Effector CD8-positive, alpha-beta T cell (primary cell): ENCODE data around the gene ARID5B.
"Not testable (repeated sequence)": the region's sequence is repeated elsewhere in the genome, so short reads cannot be mapped to it uniquely, and the experiment has no call there.

Experiments
- DNase-seq: peaks from one replicate; lab custom pipeline; 2025; lab: John Stamatoyannopoulos, UW
- total RNA-seq, 4 experiments: gene quantifications; one replicate each; lab custom pipeline; 2026; lab: John Stamatoyannopoulos, UW

The ARID5B gene, protein sequence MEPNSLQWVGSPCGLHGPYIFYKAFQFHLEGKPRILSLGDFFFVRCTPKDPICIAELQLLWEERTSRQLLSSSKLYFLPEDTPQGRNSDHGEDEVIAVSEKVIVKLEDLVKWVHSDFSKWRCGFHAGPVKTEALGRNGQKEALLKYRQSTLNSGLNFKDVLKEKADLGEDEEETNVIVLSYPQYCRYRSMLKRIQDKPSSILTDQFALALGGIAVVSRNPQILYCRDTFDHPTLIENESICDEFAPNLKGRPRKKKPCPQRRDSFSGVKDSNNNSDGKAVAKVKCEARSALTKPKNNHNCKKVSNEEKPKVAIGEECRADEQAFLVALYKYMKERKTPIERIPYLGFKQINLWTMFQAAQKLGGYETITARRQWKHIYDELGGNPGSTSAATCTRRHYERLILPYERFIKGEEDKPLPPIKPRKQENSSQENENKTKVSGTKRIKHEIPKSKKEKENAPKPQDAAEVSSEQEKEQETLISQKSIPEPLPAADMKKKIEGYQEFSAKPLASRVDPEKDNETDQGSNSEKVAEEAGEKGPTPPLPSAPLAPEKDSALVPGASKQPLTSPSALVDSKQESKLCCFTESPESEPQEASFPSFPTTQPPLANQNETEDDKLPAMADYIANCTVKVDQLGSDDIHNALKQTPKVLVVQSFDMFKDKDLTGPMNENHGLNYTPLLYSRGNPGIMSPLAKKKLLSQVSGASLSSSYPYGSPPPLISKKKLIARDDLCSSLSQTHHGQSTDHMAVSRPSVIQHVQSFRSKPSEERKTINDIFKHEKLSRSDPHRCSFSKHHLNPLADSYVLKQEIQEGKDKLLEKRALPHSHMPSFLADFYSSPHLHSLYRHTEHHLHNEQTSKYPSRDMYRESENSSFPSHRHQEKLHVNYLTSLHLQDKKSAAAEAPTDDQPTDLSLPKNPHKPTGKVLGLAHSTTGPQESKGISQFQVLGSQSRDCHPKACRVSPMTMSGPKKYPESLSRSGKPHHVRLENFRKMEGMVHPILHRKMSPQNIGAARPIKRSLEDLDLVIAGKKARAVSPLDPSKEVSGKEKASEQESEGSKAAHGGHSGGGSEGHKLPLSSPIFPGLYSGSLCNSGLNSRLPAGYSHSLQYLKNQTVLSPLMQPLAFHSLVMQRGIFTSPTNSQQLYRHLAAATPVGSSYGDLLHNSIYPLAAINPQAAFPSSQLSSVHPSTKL
- 92.9 to 220 (median 159) reads per million in 4 experiments for total RNA-seq

DNA sequence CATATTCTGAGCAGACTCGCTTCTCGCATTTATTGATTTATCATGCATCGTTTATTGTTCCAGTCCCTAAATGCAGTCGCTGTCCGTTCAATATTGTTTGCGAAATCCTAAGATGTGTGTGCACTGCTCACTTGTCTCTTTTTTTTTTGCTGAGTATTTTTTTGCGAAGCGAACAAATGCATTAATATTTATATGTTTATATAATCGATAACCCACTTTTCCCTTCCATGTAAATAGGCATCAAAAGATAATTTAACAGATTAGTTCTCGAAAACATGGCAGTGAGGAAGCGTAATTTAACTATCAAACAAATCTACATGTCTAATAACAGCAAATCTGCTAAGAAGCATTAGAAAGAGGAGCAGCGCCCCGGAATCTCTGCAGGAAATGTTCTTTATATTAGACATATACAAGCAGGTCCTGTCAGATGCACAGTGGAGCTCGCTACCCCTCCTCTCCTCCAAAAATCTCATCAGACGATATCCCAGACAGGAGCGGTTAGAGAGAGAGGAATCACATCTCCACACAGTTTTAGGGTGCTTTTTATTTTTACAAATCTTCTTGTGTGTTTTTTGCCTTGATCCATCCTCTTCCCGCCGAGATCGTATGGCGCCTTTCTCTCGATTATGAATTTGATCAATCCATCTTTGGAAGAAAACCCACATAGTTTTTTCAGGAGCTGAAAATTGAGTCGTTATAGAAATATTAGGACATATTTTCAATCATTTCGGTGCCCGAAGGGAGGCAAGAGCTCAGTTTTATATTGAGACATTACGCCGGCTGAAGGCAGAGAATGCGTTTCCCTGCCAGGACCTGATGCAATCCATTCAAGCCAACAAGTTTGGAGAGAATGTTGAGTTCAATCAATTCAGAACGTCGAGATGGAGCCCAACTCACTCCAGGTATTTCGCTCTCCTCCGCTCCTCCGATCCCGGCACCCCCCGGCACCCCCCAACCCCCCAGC, at the start of gene ARID5B:
TSS of gene ARID5B (plus strand) at position 871 of the 964 bp plus-strand sequence. CDS start at position 882, 11 bp downstream.
- peak; percentile 23 for DNase-seq

GRCh38 chr10:61852261-61852660, 49.2 kb upstream of the ARID5B start:
- no peak for DNase-seq

DNA sequence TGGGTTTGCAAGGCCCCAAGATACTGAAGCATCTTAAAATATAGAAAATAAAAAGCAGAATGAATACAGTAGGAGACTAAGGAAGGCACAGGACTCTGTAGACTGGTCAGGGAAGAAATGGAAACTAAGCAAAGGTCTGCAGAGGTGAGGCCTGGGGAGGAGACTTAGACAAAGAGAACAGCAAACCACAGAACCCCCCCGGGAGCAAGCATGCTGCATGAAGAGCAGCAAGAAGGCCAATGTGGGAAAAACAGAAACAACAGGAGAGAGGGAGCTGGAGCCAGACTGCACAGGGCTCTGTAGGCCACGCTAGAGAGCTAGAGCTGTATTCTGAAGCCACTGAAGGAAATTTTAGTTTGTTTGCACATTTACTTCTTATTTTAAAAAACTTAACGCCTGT, 45.7 kb upstream of the ARID5B start:
- DNase-seq, result no peak

GRCh38 chr10:61857746-61858145, 43.8 kb upstream of the ARID5B start:
- no peak for DNase-seq

GRCh38 chr10:61859786-61860185, 41.7 kb upstream of the ARID5B start:
- DNase-seq, result no peak

GRCh38 chr10:61860964-61861758, 40.3 kb upstream of the ARID5B start:
- DNase-seq, result no peak

GRCh38 chr10:61863981-61864380, 37.5 kb upstream of the ARID5B start:
- no peak for DNase-seq

- no peak for DNase-seq
These were observed 34.7 kb upstream of the ARID5B start for GRCh38 chr10:61866700-61867368.

- not testable (repeated sequence) for DNase-seq
These were observed 34.1 kb upstream of the ARID5B start for GRCh38 chr10:61867374-61867773.

DNA sequence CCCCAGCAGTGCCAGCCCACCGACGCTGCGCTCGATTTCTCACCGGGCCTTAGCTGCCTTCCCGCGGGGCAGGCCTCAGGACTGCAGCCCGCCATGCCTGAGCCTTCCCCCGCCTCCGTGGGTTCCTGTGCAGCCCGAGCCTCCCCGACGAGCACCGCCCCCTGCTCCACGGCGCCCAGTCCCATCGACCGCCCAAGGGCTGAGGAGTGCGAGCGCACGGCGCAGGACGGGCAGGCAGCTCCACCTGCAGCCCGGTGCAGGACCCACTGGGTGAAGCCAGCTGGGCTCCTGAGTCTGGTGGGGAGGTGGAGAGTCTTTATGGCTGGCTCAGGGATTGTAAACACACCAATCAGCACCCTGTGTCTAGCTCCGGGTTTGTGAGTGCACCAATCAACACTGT, 33.7 kb upstream of the ARID5B start:
- peak; percentile 41 for DNase-seq

GRCh38 chr10:61869041-61869675, 32.3 kb upstream of the ARID5B start:
- no peak for DNase-seq

DNA sequence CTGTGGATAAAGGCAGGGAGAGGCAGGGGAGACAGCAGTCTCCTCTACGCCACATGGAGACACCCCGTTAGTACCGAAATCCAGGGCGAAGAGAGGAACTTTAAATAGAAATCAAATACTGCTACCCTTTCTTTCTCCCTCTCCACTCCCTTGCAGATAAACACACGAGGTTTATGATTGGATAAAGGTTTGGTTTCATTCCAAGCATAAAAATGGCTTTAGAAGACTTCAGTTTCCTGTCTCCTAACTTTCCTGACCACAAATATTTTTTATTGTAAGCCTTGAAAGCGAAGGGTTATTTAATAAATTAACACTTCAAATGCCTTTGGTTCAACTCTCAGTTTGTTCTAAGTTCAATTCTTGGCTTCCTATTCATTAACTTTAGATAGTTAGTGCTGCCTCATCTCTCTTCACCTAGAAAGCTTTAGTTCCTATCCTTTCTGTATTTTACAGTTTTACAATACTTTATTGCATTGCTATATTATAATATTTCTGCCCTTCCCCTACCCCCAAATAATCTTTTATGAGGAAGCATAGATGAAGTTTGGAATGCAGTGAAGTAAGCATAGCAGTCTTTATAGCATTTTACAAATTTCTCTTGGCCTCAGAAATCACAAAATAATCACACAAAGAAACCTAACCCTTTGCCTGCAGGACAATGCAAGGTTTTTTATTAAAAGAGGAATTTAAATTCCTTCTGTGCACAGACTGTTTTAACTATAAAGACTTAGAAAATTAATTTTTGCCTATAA, 31.5 kb upstream of the ARID5B start:
- no peak for DNase-seq

DNA sequence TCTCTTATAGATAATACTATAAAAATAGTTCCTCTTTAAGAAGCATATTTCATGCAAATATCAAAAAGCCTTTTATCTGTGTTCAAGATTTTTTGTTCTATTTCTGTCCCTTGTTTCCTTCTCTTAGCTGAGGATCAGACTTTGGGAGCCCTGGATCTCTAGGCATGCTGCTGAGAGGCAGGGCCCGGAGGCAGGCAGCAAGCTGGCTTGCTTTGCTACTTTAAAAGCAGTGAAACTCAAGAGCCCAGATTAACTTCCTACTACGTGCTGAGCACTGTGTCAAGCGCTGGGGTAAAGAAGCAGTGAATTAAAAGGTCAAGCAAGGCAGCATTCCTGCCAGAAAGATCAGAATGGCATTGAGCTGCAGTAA, 31.0 kb upstream of the ARID5B start:
- DNase-seq, result no peak

DNA sequence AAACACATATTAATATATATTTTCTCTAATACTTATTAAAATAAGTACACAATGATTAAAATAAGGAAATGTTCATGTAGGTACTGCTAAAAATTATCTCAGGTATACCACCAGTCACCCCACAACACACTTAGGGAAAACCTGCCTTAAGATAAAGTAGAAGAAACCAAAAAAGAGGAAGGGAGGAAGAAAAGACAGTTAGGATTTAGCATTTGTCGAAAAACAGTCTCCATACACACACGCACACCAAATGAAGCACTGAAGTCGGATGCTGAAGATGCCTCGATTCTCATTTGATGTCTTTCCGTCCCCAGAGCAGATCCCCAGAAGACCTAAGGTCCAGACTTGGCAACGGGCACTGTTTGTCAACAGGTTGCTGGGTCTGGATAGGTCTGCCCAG, 30.0 kb upstream of the ARID5B start:
- no peak for DNase-seq

GRCh38 chr10:61877887-61878739, 23.4 kb upstream of the ARID5B start:
- DNase-seq, result no peak

- DNase-seq, result no peak
These were observed 22.8 kb upstream of the ARID5B start for GRCh38 chr10:61878740-61879068.

DNA sequence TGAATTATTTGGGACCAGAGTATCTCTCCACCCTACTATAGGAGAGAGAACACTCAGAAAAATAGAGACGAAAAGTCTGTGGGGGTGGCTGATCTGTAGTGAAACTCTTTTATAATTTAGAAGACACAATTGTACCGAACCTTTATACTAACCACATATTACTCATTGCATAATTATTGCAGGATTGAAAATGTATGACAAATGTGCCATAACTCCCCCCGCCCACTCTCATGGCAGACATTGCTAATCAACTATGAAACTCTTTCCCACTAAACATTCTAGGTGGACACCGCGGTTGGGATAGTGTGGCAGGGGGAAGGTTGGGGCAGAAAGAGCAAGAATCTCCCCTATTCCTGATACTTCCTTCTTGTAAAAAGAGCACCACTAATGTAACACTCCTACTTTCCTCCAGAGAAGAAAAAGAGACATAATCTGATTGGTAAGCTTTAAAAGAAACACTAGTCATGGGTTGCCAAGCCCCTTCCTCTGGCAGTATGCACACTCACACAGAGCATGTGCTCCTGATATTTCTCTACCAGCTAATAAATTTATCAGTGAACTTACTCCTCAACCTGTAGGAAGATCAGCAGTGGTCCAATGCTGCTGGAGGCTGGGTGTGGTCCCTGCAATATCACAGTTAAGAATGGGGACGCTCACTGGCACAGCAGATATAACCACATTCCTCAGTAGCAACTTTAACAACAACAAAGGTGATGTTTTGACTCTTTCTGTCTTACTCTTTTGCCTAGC, 18.7 kb upstream of the ARID5B start:
- DNase-seq, result no peak
